Hematopoietic multipotent progenitor cell treated with erythropoietin and hydrocortisone succinate and interleukin-3 and kit ligand, for 6 days (in vitro differentiated cells): Measurements from ENCODE around the gene FBXO46.

ENCODE experiments used
- DNase-seq: peaks from one replicate; pipeline ENCODE4 v3.0.0-alpha.2; 2015

FBXO46 gene

DNA sequence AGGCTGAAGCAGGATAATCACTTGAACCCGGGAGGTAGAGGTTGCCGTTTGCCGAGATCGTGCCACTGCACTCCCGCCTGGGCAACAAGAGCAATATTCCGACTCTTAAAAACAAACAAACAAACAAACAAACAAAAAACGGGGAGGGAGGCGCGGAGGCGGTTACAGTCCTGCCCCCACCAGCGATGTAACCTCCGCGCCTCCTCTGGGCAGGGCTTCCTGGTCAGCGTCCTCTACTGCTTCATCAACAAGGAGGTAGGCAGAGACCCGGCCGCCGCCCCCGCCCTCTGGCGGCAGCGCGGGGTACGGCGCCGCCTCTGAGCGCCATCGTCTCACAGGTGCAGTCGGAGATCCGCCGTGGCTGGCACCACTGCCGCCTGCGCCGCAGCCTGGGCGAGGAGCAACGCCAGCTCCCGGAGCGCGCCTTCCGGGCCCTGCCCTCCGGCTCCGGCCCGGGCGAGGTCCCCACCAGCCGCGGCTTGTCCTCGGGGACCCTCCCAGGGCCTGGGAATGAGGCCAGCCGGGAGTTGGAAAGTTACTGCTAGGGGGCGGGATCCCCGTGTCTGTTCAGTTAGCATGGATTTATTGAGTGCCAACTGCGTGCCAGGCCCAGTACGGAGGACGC, 49.2 kb downstream of the FBXO46 start:
- peak; percentile 84 for DNase-seq

DNA sequence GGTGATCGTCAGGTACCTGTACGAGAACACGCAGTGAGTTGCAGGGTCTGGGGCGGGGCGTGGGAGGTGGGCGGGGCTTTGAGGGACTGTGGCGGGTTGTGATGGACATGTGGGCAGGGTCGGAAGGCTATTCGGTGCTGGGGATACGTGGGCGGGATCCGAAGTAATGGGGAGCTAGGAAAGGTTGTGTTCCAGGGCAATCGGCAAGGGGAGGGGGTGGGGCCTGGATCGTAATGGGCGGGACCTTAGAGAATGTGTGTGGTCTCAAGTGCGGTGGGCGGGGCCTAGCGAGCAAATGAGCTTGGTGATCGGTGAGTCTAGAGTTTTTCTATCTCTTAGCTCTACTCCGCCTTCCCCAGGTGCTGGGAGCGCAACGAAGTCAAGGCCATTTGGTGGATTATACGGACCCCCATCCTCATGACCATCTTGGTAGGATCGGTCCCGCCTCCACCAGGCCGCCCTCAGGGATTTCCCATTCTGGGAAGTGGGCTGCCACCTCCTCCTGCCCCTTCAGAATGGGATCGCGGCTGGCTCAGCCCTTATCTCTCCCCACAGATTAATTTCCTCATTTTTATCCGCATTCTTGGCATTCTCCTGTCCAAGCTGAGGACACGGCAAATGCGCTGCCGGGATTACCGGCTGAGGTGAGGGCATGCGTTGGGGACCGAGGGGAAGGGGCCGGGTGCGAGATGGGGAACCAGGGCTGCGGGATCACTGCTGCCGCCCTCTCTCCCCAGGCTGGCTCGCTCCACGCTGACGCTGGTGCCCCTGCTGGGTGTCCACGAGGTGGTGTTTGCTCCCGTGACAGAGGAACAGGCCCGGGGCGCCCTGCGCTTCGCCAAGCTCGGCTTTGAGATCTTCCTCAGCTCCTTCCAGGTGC, 53.1 kb downstream of the FBXO46 start:
- peak; percentile 94 for DNase-seq

DNA sequence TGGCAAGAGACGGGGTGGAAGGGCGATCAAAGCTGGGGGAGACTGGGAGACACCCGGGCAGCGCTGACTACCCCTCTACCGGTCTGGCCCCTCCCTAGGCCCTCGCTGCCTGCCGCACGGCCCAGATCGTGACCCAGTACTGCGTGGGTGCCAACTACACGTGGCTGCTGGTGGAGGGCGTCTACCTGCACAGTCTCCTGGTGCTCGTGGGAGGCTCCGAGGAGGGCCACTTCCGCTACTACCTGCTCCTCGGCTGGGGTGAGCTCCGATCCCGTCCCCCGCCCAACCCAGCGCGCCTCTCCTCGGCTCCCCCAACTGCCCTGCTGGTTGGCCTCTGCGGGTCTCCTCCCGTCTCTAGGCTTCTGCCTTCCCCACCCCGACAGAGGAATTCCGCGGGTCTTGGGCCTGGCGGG, 53.8 kb downstream of the FBXO46 start:
- peak; percentile 26 for DNase-seq

DNA sequence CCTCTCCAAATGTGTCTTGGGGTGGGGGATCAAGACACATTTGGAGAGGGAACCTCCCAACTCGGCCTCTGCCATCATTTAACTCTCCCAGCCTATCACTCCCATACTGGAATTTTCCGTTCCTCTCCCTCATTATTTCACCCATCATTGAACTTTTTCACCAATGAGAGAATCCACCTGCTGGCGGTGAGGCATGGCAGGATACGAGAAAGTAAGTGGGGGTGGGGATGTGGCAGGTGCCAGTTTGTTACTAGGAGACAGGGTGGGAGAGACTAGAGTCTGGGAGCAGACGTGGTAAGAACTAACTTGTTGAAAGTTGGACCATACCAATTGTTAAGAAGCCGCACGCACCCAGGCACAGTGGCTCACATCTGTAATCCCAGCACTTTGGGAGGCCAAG, 55.8 kb downstream of the FBXO46 start:
- DNase-seq = no peak

DNA sequence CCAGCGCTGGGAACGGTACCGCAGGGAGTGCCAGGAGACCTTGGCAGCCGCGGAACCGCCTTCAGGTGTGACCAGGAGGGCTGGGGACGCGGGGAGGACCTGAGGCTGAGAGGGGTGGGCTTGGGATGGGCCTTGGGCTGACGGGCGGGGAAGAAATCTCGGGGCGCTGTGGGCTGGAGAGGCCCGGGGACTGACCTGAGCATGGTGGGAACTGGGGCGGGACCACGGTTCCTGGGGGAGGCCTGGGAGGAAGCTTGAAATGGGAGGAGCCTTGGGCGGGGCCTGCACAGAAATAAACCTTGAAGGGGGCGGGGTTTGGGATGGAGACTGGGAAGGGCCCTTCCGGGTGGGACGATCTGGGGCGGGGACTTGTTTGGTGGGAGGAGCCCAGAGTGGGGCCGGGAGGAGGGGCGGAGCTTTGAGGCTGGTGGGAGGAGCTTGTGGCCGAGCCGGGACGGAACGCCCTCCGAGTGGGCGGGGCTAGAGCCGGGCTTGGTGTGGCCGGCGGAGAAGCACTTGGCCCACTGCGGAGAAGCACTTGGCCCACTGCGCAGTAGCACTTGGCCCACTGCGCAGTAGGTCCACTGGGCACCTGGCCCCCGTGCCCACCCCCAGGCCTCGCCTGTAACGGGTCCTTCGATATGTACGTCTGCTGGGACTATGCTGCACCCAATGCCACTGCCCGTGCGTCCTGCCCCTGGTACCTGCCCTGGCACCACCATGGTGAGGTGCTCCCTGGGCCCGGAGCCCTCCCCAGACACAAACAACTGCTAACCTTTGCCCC, 59.8 kb downstream of the FBXO46 start:
- peak; percentile 97 for DNase-seq

DNA sequence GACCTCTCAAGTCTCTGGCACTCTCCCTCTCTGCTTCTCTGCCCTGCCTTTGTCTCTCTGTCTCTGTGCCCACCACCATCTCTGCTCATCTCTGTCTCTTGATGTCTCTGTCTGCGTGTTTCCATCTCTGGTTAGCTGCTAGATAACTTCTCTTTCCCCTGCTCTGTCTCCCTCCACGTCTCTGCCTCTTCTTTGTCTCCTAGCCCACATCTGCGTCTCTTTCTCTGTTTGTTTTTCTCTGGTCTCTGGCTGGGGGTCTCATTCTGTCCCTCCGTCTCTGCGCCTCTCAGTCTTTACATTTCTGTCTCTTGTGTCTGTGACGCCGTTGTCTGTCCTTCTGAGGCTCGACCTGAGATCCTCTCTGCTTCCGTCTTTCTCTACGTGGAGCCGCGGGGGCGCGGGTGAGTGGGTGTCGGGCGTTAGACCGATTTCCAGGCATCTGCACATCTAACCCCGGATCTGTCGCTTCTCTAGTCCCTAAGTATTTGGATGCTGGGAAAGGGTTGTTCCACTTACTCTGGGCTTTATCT, 62.3 kb downstream of the FBXO46 start:
- no peak for DNase-seq

DNA sequence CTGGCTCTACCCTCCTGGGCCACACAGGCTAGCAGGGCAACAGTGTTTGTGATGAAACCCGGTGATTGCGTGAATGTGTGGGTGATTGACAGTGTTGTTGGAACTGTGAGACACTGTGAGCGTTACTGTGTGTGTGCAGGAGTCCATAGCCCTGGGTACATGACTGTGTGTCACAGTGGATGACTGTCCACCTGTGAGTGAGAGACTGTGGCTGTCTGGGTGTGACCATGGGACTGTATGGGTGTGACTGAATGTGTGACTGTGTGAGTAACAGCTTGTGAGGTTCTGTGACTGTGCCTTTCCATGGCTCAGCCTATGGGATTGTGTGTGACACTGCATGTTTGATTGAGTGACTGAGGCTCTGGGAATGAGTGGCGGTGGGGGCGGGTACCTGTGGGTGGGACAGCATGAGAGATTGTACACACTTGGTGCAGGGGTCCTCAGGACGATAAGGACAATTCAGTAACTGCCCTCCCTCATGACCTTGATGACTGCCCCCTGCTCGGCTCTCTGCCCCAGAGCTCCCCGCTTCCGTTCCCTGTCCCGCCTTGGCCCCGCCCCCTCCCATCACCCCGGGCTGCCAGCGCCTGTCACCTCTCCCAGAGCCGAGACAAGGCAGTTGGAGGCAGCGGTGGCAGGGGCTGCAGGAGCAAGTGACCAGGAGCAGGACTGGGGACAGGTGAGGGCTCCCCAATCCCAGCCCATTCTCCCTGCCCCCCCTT, 62.9 kb downstream of the FBXO46 start, which contains the start of gene GIPR:
GIPR (plus strand) TSS at position 602 of the 722 bp plus-strand sequence. CDS start 1,300 bp downstream, outside the sequence.
- DNase-seq = peak; percentile 76

DNA sequence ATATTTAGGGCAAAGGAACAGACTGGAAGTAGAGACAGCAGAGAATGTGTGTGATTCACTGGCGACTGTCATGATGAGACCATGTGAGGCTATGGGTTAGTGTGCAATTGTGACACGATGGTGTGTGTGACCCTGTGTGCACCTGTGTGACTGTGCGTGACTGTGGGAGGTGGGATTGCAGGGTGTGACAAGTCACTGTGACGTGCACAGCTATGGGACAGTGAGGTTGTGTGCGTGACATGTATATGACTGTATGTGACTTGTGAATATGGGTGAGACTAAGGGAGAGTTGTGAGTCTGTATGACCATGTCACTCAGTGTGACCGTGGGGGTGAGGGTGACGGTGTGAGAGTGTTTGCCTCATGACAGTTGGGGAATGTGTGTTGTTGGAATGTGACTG, 66.1 kb downstream of the FBXO46 start:
- DNase-seq = no peak

DNA sequence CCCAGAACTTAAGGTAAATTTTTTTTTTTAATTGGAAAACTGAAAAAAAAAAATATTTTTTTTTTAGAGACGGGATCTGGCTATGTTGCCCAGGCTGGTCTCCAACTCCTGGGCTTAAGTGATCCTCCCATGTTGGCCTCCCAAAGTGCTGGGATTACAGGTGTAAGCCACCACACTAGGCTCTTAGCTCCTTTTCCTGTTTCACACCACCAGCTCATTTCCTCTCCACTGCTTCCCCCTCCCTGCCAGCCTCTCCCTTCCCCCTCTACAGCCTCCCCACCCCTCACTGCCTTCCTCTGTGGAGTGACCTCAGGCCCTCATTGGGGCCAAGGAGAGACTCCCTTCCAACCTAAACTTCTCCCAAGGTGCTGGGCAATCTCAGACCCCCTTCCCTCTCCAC, 66.9 kb downstream of the FBXO46 start:
- no peak for DNase-seq

DNA sequence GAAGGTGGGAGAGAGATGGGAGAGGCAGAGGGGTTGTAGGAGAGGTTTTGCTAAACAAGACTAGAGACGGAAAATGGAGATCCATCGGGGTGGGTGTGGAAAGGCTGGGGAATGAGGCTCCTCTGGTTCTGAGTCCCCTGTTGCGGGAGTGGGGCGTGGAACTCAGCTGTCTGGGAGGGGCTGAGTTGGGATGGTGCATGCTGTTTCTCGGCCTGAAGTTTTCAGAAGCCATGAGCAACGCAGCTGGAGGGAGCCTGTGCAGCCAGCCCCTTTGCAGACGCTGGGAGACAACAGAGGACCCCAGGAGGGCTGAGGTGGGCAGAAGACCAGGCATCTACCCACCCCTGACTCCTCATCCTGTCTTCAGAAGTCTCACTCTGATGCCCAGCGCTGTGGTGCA, 70.1 kb downstream of the FBXO46 start:
- DNase-seq = no peak
